GM12891 (cell line): ENCODE measurements around the gene CORO1C.

Experiments
- DNase-seq: peaks from one replicate; pipeline ENCODE4 v3.0.0; 2011; ENCODE audit warnings: low spot score; ENCODE audit not compliant: insufficient read length
- FAIRE-seq: peaks from 2 replicates; lab custom pipeline; 2011; peaks lifted over from hg19 to GRCh38; lab: Jason Lieb, UNC
- PAX5 ChIP-seq: IDR thresholded peaks from 2 replicates; pipeline ENCODE4 v1.6.1; 2011; ENCODE audit warnings: low read length, moderate library complexity, mild to moderate bottlenecking; ENCODE audit not compliant: insufficient read depth, severe bottlenecking
- POLR2A ChIP-seq: IDR thresholded peaks from 2 replicates; pipeline ENCODE4 v1.6.1; 2011; ENCODE audit warnings: low read depth, low read length, control low read depth
- POLR2AphosphoS5 ChIP-seq: IDR thresholded peaks from 2 replicates; pipeline ENCODE4 v1.6.1; 2011; ENCODE audit warnings: low read depth, low read length, control low read depth
- POU2F2 ChIP-seq: IDR thresholded peaks from 2 replicates; pipeline ENCODE4 v1.6.1; 2011; ENCODE audit warnings: low read depth, mild to moderate bottlenecking, control low read depth, low read length, moderate library complexity
- SPI1 ChIP-seq: IDR thresholded peaks from 2 replicates; pipeline ENCODE4 v1.6.1; 2011; ENCODE audit warnings: low read depth, low read length, control low read depth
- TAF1 ChIP-seq: IDR thresholded peaks from 2 replicates; pipeline ENCODE4 v1.6.1; 2011; ENCODE audit warnings: low read depth, low read length, control low read depth

The CORO1C gene

DNA sequence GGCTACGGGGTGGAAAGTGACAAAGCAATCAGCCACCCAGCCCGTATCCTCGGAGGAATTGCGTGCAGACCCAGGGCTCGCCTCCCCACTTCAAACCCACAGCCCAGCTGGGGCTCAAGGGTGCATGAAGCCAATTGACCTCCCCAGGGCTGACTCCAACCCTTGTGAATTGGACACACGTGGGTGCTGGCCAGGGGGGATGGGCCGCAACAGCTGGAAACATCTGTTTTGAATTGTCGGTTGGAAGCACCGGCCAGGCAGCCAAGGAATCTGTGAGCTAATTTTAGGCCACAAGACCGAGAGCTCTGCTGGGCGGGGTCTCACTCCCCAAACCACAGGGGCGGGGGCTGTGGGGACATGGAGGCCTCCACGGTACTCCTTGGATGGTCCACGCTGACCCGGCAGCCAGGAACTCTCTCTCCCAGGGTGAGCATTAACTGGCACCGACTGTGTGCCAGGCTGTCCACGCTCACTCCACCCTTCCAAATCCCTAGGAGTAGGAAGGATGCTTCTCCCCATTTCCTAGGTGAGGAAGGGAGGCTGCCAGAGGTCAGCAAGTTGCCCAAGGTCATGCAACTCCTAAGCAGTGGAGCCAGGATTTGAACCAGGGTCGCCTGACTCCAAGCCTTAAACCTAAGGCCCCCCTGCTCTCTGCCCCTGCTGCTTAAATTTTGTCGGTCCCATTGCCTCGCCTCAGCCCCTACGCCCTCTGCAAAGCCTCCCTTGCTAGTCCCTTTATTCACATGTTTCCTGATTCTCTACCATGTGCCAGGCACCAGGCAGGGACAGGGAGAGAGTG, 121.6 kb downstream of the CORO1C start:
- DNase-seq = no peak
- TF ChIP-seq TAF1 (no peak), POLR2AphosphoS5 (no peak), POU2F2 (peak; percentile 38; the same call in 1 of the 2 replicates), PAX5 (peak; percentile 15)
- FAIRE-seq = peak; percentile 50

- TF ChIP-seq PAX5 (no peak), TAF1 (no peak), POU2F2 (no peak), POLR2AphosphoS5 (no peak), POLR2A (no peak), SPI1 (no peak)
- no peak for FAIRE-seq
- DNase-seq = no peak
Observed at GRCh38 chr12:108608616-108609015, 122.7 kb downstream of the CORO1C start.

- TF ChIP-seq POLR2AphosphoS5 (no peak), PAX5 (no peak), TAF1 (no peak), POU2F2 (no peak), SPI1 (no peak), POLR2A (no peak)
Observed at GRCh38 chr12:108607981-108608600, 123.2 kb downstream of the CORO1C start.

DNA sequence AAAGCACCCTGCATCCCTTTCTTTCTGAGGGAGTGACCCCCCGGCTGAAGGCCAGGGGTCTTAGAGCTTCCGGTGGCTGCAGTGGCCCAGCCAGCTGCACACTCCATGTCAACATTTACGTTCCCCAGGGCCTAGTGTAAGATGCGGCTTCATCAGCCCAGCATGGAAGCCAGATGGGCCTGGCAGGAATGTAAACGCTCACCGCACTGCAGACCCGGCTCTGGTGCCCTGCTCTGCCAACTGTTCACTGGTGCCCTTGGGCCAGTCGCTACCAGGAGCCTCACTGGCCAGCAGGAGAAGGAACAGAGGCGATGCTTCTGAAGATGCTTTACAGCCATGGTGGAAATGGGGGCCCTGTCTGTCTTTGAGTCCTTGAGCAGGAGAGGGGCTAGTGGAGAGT, 124.8 kb downstream of the CORO1C start:
- DNase-seq (no peak), FAIRE-seq (no peak)
- TF ChIP-seq POLR2A (no peak), PAX5 (no peak), TAF1 (no peak), SPI1 (no peak), POU2F2 (no peak), POLR2AphosphoS5 (no peak)

More at GRCh38 chr12:108607981-108608600, 123.2 kb downstream of the CORO1C start:
- DNase-seq = no peak
- no peak for FAIRE-seq

- DNase-seq (no peak), FAIRE-seq (peak; percentile 69)
- TF ChIP-seq POLR2A = no peak
- TF ChIP-seq POU2F2 = no peak
- TF ChIP-seq POLR2AphosphoS5 = no peak
- no peak for TF ChIP-seq PAX5
- TF ChIP-seq TAF1 = no peak
- no peak for TF ChIP-seq SPI1
Observed at GRCh38 chr12:108605690-108606406, 125.5 kb downstream of the CORO1C start.

- TF ChIP-seq POLR2AphosphoS5 (no peak), SPI1 (no peak), POLR2A (no peak), TAF1 (no peak), PAX5 (no peak), POU2F2 (no peak)
- DNase-seq = no peak
- FAIRE-seq = no peak
Observed at GRCh38 chr12:108605000-108605689, 126.2 kb downstream of the CORO1C start.

GRCh38 chr12:108604208-108604941, 126.9 kb downstream of the CORO1C start:
- DNase-seq (no peak), FAIRE-seq (no peak)

DNA sequence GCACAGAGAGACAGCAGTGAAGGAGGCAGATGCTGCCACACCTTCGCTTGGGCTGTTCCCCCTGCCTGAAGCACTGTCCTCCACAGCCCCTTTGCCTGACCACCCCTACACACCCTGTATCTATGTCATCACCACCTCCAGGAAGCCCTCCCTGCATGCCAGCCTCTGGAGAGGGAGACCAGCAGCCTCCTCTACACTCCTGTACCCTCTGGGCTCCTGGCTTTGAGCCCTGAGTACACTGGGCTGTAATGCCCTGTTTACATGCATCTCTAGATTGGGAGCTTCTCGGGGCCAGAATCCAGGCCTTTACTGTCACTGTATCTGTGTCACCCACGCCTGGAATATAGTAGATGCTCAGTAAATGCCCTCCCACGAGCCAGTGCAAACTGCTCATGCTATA, 127.6 kb downstream of the CORO1C start:
- no peak for TF ChIP-seq SPI1
- no peak for TF ChIP-seq POLR2AphosphoS5
- no peak for DNase-seq
- no peak for FAIRE-seq

More at GRCh38 chr12:108604208-108604941, 126.9 kb downstream of the CORO1C start:
- TF ChIP-seq TAF1 (no peak), SPI1 (no peak), PAX5 (no peak), POU2F2 (no peak), POLR2A (no peak), POLR2AphosphoS5 (no peak)
